SK-N-SH (cell line): ENCODE data around the gene KBTBD4. TPM values are rescaled to one million over a fixed set of nuclear protein-coding genes. Genes with fewer than 3 reads are reported as not detected.

ENCODE experiments used
- CTCF ChIA-PET: fragments of 300-600, 350-600 bp; formaldehyde crosslinking; extraction: SDS; loops from one replicate; lab custom pipeline; 2021; lab: Yijun Ruan, JAX
- POLR2A ChIA-PET: fragments of 350-600 bp; sonication (Branson Sonifier 250); formaldehyde crosslinking; extraction: SDS; loops from one replicate; lab custom pipeline; 2020; ENCODE audit warnings: antibody characterized with exemption, inconsistent platforms; lab: Yijun Ruan, JAX
- DNase-seq: peaks from one replicate; pipeline ENCODE4 v3.0.0; 2012
- H2AFZ ChIP-seq: fragments of 200-600 bp; sonication (generic); 2 replicates; pipeline ENCODE4 v1.8.1; 2016; ENCODE audit warnings: antibody characterized with exemption, mild to moderate bottlenecking, low read depth
- H3F3A ChIP-seq: fragments of 200-600 bp; sonication (generic); replicated peaks from 2 replicates; pipeline ENCODE3; 2016; ENCODE audit warnings: antibody characterized with exemption, mild to moderate bottlenecking; ENCODE audit not compliant: insufficient read depth
- H3K27ac ChIP-seq, 2 experiments: fragments of 200-500 bp in 1 of 2; fragments of 200-600 bp in 1 of 2; sonication (Bioruptor generic) in 1 of 2; sonication (generic), shearing (Covaris generic) in 1 of 2; 2 replicates each; pipeline versions ENCODE4 v1.5.1 to v1.6.1; 2014 to 2016; ENCODE audit warnings: low read depth in 2 of 2, inconsistent platforms in 1 of 2, low read length in 1 of 2, mild to moderate bottlenecking in 1 of 2, mixed read lengths in 1 of 2
- H3K27me3 ChIP-seq: fragments of 200-600 bp; sonication (generic), shearing (Covaris generic); 2 replicates; pipeline ENCODE4 v1.6.1; 2016; ENCODE audit warnings: mixed run types; ENCODE audit not compliant: insufficient read depth
- H3K36me3 ChIP-seq, 2 experiments: fragments of 200-500 bp in 1 of 2; fragments of 200-600 bp in 1 of 2; sonication (Bioruptor generic) in 1 of 2; sonication (generic) in 1 of 2; replicated peaks in 1 of 2; 2 replicates each; pipeline versions ENCODE3 to v1.5.1; 2014 to 2016; ENCODE audit warnings: low read length in 1 of 2, mild to moderate bottlenecking in 1 of 2; ENCODE audit not compliant: insufficient read depth in 2 of 2, control insufficient read depth in 1 of 2
- H3K4me1 ChIP-seq, 2 experiments: fragments of 200-500 bp in 1 of 2; fragments of 200-600 bp in 1 of 2; sonication (Bioruptor generic) in 1 of 2; sonication (generic), shearing (Covaris generic) in 1 of 2; 2 replicates each; pipeline versions ENCODE4 v1.5.1 to v1.6.1; 2014 to 2016; ENCODE audit warnings: low read depth in 1 of 2, low read length in 1 of 2, mixed run types in 1 of 2; ENCODE audit not compliant: insufficient read depth in 2 of 2, control insufficient read depth in 1 of 2
- H3K4me2 ChIP-seq: fragments of 200-600 bp; sonication (generic), shearing (Covaris generic); 2 replicates; pipeline ENCODE4 v1.6.1; 2017; ENCODE audit warnings: mixed run types
- H3K4me3 ChIP-seq, 2 experiments: fragments of 200-500 bp in 1 of 2; fragments of 200-600 bp in 1 of 2; sonication (Bioruptor generic) in 1 of 2; sonication (generic), shearing (Covaris generic) in 1 of 2; 2 replicates each; pipeline versions ENCODE4 v1.5.1 to v1.8.1; 2014 to 2016; ENCODE audit warnings: low read depth in 2 of 2, inconsistent platforms in 1 of 2, low read length in 1 of 2, mild to moderate bottlenecking in 1 of 2, mixed read lengths in 1 of 2, moderate library complexity in 1 of 2
- H3K79me2 ChIP-seq: fragments of 200-600 bp; sonication (generic); 2 replicates; pipeline ENCODE4 v1.8.1; 2017; ENCODE audit warnings: mild to moderate bottlenecking; ENCODE audit not compliant: insufficient read depth
- H3K9ac ChIP-seq: fragments of 200-600 bp; sonication (generic); 2 replicates; pipeline ENCODE4 v1.6.1; 2017; ENCODE audit warnings: mixed run types
- H3K9me2 ChIP-seq: fragments of 200-600 bp; sonication (generic); 2 replicates; pipeline ENCODE4 v1.6.1; 2017; ENCODE audit warnings: mixed run types
- H3K9me3 ChIP-seq: fragments of 200-600 bp; sonication (generic); 2 replicates; pipeline ENCODE4 v1.6.1; 2017; ENCODE audit warnings: mixed run types, mild to moderate bottlenecking, moderate library complexity
- H4K20me1 ChIP-seq: fragments of 200-600 bp; sonication (generic); 2 replicates; pipeline ENCODE4 v1.6.1; 2017; ENCODE audit warnings: mild to moderate bottlenecking, mixed run types; ENCODE audit not compliant: insufficient read depth
- EP300 ChIP-seq, 2 experiments: IDR thresholded peaks; 2 replicates each; pipeline versions ENCODE4 v1.4.0 to v1.6.1; 2012; ENCODE audit warnings: borderline replicate concordance in 1 of 2, low read depth in 1 of 2, low read length in 1 of 2
- EZH2phosphoT487 ChIP-seq: fragments of 200-600 bp; sonication (generic); IDR thresholded peaks from 2 replicates; pipeline ENCODE4 v1.6.1; 2017; ENCODE audit warnings: low read depth, mixed run types, mild to moderate bottlenecking, antibody characterized with exemption, moderate library complexity, borderline replicate concordance
- FOXJ3 ChIP-seq: sonication (generic); formaldehyde crosslinking; IDR thresholded peaks from 2 replicates; pipeline ENCODE4 v1.5.1; 2020; ENCODE audit warnings: mild to moderate bottlenecking, missing genetic modification reagents
- FOXM1 ChIP-seq: IDR thresholded peaks from 2 replicates; pipeline ENCODE4 v1.4.0; 2012; ENCODE audit warnings: low read depth, mild to moderate bottlenecking
- GABPA ChIP-seq: IDR thresholded peaks from 2 replicates; pipeline ENCODE4 v1.4.0; 2012; ENCODE audit warnings: low read depth, mild to moderate bottlenecking
- GATA2 ChIP-seq: sonication (generic); formaldehyde crosslinking; IDR thresholded peaks from 2 replicates; pipeline ENCODE4 v1.5.0; 2020; ENCODE audit warnings: mild to moderate bottlenecking, missing genetic modification reagents
- IRF3 ChIP-seq: fragments of 150-350 bp; IDR thresholded peaks from 2 replicates; pipeline ENCODE4 v1.6.1; 2016; ENCODE audit warnings: mild to moderate bottlenecking, low read depth, low read length
- MAX ChIP-seq: IDR thresholded peaks from 2 replicates; pipeline ENCODE4 v1.4.0; 2012; ENCODE audit warnings: low read depth
- MXI1 ChIP-seq: IDR thresholded peaks from 2 replicates; pipeline ENCODE4 v1.6.1; 2012; ENCODE audit warnings: mild to moderate bottlenecking, low read depth, low read length, improper control_type of control experiment
- POLR2AphosphoS5 ChIP-seq: IDR thresholded peaks from 2 replicates; pipeline ENCODE4 v1.6.1; 2012; ENCODE audit warnings: low read depth, low read length
- RAD21 ChIP-seq: IDR thresholded peaks from 2 replicates; pipeline ENCODE4 v1.6.1; 2012; ENCODE audit warnings: mild to moderate bottlenecking, low read length
- RCOR1 ChIP-seq: fragments of 150-350 bp; IDR thresholded peaks from 2 replicates; pipeline ENCODE4 v1.6.1; 2017; ENCODE audit warnings: antibody characterized with exemption, low read length
- REST ChIP-seq: IDR thresholded peaks from 2 replicates; pipeline ENCODE4 v1.6.1; 2012; ENCODE audit warnings: mild to moderate bottlenecking, low read depth, low read length, moderate library complexity
- RXRA ChIP-seq: IDR thresholded peaks from 2 replicates; pipeline ENCODE4 v1.4.0; 2012; ENCODE audit warnings: low read depth, mild to moderate bottlenecking, borderline replicate concordance
- TEAD4 ChIP-seq: IDR thresholded peaks from 2 replicates; pipeline ENCODE4 v1.4.0; 2012; ENCODE audit warnings: mild to moderate bottlenecking, borderline replicate concordance; ENCODE audit not compliant: insufficient read depth
- USF1 ChIP-seq: IDR thresholded peaks from 2 replicates; pipeline ENCODE4 v1.4.0; 2012; ENCODE audit warnings: low read depth, borderline replicate concordance
- USF2 ChIP-seq: fragments of 150-350 bp; IDR thresholded peaks from 2 replicates; pipeline ENCODE4 v1.6.1; 2017; ENCODE audit warnings: antibody characterized with exemption, low read length, low read depth, borderline replicate concordance
- YY1 ChIP-seq: IDR thresholded peaks from 2 replicates; pipeline ENCODE4 v1.4.0; 2012; ENCODE audit warnings: low read depth, mild to moderate bottlenecking
- WGBS: methylation state at CpG from one replicate; pipeline ENCODE4 v1.1.6; 2017; ENCODE audit warnings: low lambda C conversion rate; 5-methylcytosine and 5-hydroxymethylcytosine counted together
- polyA plus RNA-seq, 3 experiments: library from polyadenylated mRNA; depleted of rRNA; stranded (reverse); fragments of >200 nt; gene quantifications; 2 replicates each; pipeline ENCODE4 v1.2.3, GENCODE V29; 2012
- TF ChIP-seq, protein P1 (sequence below): IDR thresholded peaks from 2 replicates; pipeline ENCODE4; 2012
- TF ChIP-seq, protein P2 (sequence below): IDR thresholded peaks from 2 replicates; pipeline ENCODE4 v1.4.0; 2012; ENCODE audit warnings: low read depth, borderline replicate concordance

Gene KBTBD4
- polyA plus RNA-seq, 1 of the 3 experiments (the other 2 are of a cell fraction), result 16.8 TPM

- peak within 1 kb of the TSS; percentile 84 to 87 for H3K27ac ChIP-seq
- no peaks in the 10 kb centered on the region for H3K9me3 ChIP-seq
- WGBS, result 2% methylated on average over 21 of the region's 89 CpGs
- H3K27me3 ChIP-seq, result no peaks in the 10 kb centered on the region
- peaks cover 54% of the 10 kb centered on the region for H3K79me2 ChIP-seq
- peaks cover 41% of the 10 kb centered on the region for H4K20me1 ChIP-seq
- H3K36me3 ChIP-seq, result peaks cover 2 to 20% of the 10 kb centered on the region in 2 experiments
- DNase-seq, result peak; percentile 95
- peaks cover 16% of the 10 kb centered on the region for H3F3A ChIP-seq
- POLR2A ChIA-PET, result interaction anchor here (0.5 to 1.1 kb wide), 5 partner anchors 12 to 338 kb away, joined by 3 to 8 read pairs (median 3); partner anchors contain the start of genes DDB2, NUP160 and PTPMT1
- peak within 1 kb of the TSS; percentile 84 for H3K4me2 ChIP-seq
- peaks cover 3 to 24% of the 10 kb centered on the region in 2 experiments; a peak in 2 of 4 replicates for H3K4me1 ChIP-seq
- H3K4me3 ChIP-seq, result peak within 1 kb of the TSS; percentile 63 to 88
- peak within 1 kb of the TSS; percentile 94 for H3K9ac ChIP-seq
- CTCF ChIA-PET, result interaction anchor here (0.6 to 2.6 kb wide), 23 partner anchors 9 to 1134 kb away, joined by 3 to 21 read pairs (median 4); partner anchors contain the start of genes KBTBD4, NDUFS3 and PTPMT1
- H3K9me2 ChIP-seq, result no peaks in the 10 kb centered on the region
- H2AFZ ChIP-seq, result peak within 1 kb of the TSS; percentile 92
- TF ChIP-seq YY1, result peak; percentile 94
- no peak for TF ChIP-seq FOXM1
- 0 out of 2 replicates have a peak, but pooled peaks have one; percentile 30 for TF ChIP-seq TEAD4
- TF ChIP-seq RXRA, result no peak
- TF ChIP-seq RAD21, result peak; percentile 24; the same call in 1 of the 2 replicates
- TF ChIP-seq USF2, result no peak
- TF ChIP-seq IRF3, result no peak
- peak; percentile 86 for TF ChIP-seq MXI1
- peak; percentile 77 for TF ChIP-seq GABPA
- TF ChIP-seq RCOR1, result no peak; the same call in 1 of the 2 replicates
- TF ChIP-seq REST, result no peak
- TF ChIP-seq, protein P1, sequence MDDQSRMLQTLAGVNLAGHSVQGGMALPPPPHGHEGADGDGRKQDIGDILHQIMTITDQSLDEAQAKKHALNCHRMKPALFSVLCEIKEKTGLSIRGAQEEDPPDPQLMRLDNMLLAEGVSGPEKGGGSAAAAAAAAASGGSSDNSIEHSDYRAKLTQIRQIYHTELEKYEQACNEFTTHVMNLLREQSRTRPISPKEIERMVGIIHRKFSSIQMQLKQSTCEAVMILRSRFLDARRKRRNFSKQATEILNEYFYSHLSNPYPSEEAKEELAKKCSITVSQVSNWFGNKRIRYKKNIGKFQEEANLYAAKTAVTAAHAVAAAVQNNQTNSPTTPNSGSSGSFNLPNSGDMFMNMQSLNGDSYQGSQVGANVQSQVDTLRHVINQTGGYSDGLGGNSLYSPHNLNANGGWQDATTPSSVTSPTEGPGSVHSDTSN, result no peak
- no peak for TF ChIP-seq USF1
- TF ChIP-seq POLR2AphosphoS5, result peak; percentile 79; the same call in 1 of the 2 replicates
- TF ChIP-seq MAX, result peak; percentile 85
- no peak for TF ChIP-seq FOXJ3 (CRISPR knock-in tag)
- TF ChIP-seq, protein P2, sequence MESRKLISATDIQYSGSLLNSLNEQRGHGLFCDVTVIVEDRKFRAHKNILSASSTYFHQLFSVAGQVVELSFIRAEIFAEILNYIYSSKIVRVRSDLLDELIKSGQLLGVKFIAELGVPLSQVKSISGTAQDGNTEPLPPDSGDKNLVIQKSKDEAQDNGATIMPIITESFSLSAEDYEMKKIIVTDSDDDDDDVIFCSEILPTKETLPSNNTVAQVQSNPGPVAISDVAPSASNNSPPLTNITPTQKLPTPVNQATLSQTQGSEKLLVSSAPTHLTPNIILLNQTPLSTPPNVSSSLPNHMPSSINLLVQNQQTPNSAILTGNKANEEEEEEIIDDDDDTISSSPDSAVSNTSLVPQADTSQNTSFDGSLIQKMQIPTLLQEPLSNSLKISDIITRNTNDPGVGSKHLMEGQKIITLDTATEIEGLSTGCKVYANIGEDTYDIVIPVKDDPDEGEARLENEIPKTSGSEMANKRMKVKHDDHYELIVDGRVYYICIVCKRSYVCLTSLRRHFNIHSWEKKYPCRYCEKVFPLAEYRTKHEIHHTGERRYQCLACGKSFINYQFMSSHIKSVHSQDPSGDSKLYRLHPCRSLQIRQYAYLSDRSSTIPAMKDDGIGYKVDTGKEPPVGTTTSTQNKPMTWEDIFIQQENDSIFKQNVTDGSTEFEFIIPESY, result no peak
- TF ChIP-seq EZH2phosphoT487, result no peak
- TF ChIP-seq EP300 (IDR thresholded peaks at IDR 0.05; ENCODE audit: borderline replicate concordance in 1 of 2, low read depth in 1 of 2, low read length in 1 of 2), result 0 out of 4 replicates have a peak, but pooled peaks of 1 of the 2 experiments have one; percentile 3
- TF ChIP-seq GATA2 (CRISPR knock-in tag), result no peak
These were observed 26.0 kb downstream of the KBTBD4 start, which contains the start of gene CELF1 for GRCh38 chr11:47552566-47553405. Gene CELF1, minus strand, starts transcription at chr11:47553132. Its CDS starts 53,609 bp downstream, at chr11:47499523.
